ENCODE data around the gene SEMA3E.

SEMA3E gene

DNA sequence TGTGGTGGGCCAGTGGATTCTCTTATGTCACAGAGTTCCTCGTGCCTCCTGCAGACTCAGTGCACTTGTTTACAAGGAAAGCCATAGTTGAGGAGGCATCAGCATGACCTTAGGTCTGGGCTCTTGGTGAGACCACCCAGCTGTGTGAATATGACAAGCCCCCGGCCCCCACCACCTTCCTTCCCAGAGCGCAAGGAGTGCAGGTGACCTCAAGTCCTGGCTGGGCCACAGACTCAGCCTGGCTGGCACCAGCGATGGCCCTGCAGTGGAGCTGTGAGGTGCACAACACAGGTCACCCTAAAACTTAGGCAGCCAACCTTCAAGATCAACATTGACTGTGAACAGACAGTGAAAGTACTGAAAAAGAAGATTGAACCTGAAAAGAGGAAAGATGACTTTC, 14.2 kb upstream of the SEMA3E start:
- in situ Hi-C loops (cut with MboI; ENCODE audit: low sequenced_read_pairs, unreplicated experiment), result no loop called here
- TF ChIP-seq, protein P1, sequence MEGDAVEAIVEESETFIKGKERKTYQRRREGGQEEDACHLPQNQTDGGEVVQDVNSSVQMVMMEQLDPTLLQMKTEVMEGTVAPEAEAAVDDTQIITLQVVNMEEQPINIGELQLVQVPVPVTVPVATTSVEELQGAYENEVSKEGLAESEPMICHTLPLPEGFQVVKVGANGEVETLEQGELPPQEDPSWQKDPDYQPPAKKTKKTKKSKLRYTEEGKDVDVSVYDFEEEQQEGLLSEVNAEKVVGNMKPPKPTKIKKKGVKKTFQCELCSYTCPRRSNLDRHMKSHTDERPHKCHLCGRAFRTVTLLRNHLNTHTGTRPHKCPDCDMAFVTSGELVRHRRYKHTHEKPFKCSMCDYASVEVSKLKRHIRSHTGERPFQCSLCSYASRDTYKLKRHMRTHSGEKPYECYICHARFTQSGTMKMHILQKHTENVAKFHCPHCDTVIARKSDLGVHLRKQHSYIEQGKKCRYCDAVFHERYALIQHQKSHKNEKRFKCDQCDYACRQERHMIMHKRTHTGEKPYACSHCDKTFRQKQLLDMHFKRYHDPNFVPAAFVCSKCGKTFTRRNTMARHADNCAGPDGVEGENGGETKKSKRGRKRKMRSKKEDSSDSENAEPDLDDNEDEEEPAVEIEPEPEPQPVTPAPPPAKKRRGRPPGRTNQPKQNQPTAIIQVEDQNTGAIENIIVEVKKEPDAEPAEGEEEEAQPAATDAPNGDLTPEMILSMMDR (IDR thresholded peaks at IDR 0.05; ENCODE audit: borderline replicate concordance, control extremely low read depth, extremely low read depth, insufficient read depth, missing control alignments), result no peak
- DNase-seq (ENCODE audit: low spot score), result no peak

DNA sequence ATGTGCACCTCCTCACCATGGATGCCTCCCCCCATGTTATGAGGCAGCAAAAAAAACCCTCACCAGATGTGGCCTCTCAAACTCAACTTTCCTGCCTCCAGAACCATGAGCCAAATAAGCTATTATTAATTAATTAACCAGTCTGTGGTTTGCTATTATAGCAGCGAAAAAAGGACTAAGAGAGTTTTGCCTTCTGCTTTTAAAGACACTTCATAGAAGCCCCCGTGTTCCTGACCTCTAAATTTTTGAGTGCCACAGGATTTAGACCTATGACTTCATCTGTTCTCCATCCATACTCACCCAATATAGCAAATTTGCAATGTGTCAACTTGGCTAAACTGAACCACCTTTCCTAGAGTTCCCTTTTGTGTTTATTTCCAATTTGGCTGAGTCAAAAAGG, 9.2 kb upstream of the SEMA3E start:
- DNase-seq (ENCODE audit: low spot score), result no peak
- TF ChIP-seq, protein P1 (IDR thresholded peaks at IDR 0.05; ENCODE audit: borderline replicate concordance, control extremely low read depth, extremely low read depth, insufficient read depth, missing control alignments), result no peak
- in situ Hi-C loops (cut with MboI; ENCODE audit: low sequenced_read_pairs, unreplicated experiment), result no loop called here

DNA sequence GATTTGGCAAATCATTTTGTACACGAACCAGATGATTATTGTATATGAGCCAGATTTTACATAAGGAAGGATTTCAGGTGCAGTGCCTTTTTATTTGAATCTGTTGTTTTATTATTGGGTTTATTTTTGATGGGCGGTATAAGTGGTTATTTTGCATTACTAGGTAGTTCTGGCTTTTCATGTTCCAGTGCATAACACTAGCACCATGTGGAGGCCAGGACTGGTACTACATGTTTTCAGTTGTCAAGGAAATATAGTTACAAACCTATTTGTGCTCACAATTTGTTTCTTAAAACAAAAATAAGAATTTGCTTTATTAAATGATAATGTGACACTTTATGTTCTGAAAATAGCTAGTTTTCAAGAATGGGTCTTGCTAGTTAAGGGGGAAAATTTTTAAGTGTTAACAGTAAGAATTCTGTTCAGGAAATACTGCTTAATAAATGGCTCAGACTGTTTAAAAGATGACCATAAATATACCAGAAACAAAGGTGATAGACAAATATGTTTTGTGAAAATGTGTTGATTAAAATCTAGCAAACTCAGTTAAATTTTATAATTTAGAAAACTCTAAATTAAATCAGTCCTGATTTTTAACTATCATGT, 7.1 kb upstream of the SEMA3E start:
- peak; percentile 32 for DNase-seq (ENCODE audit: low spot score)
- in situ Hi-C loops (cut with MboI; ENCODE audit: low sequenced_read_pairs, unreplicated experiment), result no loop called here
- TF ChIP-seq, protein P1 (IDR thresholded peaks at IDR 0.05; ENCODE audit: borderline replicate concordance, control extremely low read depth, extremely low read depth, insufficient read depth, missing control alignments), result peak; percentile 66

- DNase-seq (ENCODE audit: low spot score), result no peak
- TF ChIP-seq, protein P1 (IDR thresholded peaks at IDR 0.05; ENCODE audit: borderline replicate concordance, control extremely low read depth, extremely low read depth, insufficient read depth, missing control alignments), result no peak
- in situ Hi-C loops (cut with MboI; ENCODE audit: low sequenced_read_pairs, unreplicated experiment), result no loop called here
Observed at GRCh38 chr7:83652481-83652880, 3.5 kb upstream of the SEMA3E start.

DNA sequence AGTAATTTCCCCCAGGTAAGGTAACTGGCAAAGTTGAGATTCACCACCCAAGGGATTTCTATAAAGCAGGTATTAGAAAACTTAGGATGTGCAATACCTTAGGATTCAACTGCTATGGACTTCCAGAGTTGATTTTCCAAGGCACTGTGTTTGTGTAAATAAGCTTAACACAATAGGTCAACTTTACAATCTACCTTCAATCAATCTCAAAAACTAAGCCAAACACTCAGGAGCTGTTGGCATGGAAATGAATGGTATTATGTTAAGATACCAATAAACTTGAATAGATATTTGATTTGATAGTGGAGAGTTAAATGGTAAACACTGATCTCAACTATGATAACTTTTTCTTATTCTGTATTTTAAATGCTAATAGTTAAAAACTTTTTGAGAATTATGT, 762 bp upstream of the SEMA3E start:
- TF ChIP-seq, protein P1 (IDR thresholded peaks at IDR 0.05; ENCODE audit: borderline replicate concordance, control extremely low read depth, extremely low read depth, insufficient read depth, missing control alignments), result no peak
- in situ Hi-C loops (cut with MboI; ENCODE audit: low sequenced_read_pairs, unreplicated experiment), result no loop called here
- DNase-seq (ENCODE audit: low spot score), result no peak

DNA sequence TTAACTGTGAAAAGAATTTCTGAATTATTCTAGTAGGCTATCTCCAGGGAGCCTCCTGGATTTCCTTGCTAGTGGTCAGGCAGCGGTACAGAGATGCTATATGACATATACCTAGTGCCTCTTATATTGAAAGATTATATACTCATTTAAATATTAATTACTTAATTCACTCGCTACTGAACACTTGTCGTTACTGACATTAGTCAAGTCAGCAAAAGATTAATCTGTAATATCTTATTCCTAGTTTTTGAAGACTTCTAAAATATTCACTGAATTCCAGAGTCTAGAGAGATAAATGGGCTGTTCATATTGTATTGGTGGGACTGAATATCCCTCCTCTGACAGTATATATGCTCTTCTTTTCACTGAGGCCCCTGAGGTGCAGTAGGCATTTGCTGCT, 2.9 kb downstream of the SEMA3E start:
- TF ChIP-seq, protein P1 (IDR thresholded peaks at IDR 0.05; ENCODE audit: borderline replicate concordance, control extremely low read depth, extremely low read depth, insufficient read depth, missing control alignments), result no peak
- DNase-seq (ENCODE audit: low spot score), result no peak
- in situ Hi-C loops (cut with MboI; ENCODE audit: low sequenced_read_pairs, unreplicated experiment), result no loop called here

All from GM13976 (cell line).